ENCODE results near the gene TSC22D2.

GRCh38 chr3:150444371-150444770 lies 36.3 kb downstream of the TSC22D2 start:
- TF ChIP-seq CTCF (IDR thresholded peaks at IDR 0.05) (no peak), ZFX (IDR thresholded peaks at IDR 0.05; ENCODE audit: borderline replicate concordance) (no peak)
